Fibroblast of skin of left quadriceps (primary cell): ENCODE results near the gene FUT1.
"Not testable (repeated sequence)": the region's sequence is repeated elsewhere in the genome, so short reads cannot be mapped to it uniquely, and the experiment has no call there.

Experiments used
- DNase-seq, 2 experiments: peaks; one replicate each; pipeline ENCODE4 v3.0.0-alpha.2; 2013; ENCODE audit warnings: low read depth in 2 of 2

Gene FUT1

DNA sequence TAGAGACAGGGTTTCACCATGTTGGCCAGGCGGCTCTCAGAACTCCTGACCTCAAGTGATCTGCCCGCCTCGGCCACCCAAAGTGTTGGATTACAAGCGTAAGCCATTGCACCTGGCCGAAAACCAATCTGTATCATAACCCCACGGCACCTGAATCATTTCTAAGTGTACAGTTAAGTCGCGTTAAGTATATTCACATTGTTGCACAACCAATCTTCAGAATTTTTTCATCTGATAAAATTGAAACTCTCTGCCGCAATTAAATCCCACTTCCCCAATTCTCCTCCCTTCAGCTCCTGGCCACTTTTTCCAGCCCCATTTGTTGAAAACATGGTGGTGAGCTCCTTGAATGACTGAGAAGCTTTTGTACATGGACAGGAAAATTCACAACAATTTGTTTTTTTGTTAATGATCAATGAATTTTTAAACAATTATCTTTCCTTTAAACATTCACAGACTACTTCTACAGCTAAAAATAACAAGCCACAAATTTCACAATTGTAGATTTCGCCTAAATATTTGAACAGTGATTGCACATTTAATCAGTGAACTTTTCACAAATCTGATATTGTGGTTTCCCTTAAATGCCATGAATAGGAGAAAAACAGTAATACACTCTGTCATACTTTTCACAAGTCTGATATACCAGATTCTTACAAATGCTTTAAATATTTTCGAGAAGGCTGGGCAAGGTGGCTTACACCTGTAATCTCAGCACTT is 16.7 kb upstream of the FUT1 start:
- DNase-seq: no peak

DNA sequence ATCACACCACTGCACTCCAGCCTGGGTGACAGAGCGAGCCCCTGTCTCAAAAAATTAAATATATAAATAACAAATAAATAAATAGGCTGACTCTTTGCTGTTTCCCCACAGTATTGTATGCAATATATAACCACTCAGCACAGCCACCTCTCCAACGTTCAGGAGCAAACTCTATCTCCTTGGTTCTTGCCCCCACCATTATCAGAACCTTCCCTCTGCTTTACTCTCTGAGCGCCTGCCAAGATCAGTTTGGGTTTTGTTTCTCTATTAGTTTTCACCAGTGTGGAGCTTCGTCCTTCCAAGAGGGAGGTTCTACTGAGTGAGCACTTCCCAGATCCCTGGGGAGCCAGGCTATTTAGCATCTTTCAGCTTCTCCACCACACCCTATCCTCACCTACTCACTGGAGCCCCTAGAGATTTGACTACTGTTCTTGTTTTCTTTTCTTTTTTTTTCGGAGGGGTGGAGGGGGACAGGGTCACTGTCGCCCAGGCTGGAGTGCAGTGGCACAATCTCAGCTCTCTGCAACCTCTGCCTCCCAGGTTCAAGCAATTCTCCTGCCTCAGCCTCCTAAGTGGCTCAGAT is 15.8 kb upstream of the FUT1 start:
- DNase-seq: not testable (repeated sequence)

DNA sequence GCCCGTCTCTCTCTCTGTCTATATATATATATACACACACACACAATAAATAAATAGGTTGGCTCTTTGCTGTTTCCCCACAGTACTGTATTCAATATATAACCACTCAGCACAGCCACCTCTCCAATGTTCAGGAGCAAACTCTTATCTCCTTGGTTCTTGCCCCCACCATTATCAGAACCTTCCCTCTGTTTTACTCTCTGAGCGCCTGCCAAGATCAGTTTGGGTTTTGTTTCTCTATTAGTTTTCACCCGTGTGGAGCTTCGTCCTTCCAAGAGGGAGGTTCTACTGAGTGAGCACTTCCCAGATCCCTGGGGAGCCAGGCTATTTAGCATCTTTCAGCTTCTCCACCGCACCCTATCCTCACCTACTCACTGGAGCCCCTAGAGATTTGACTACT is 13.4 kb upstream of the FUT1 start:
- not testable (repeated sequence) for DNase-seq

DNA sequence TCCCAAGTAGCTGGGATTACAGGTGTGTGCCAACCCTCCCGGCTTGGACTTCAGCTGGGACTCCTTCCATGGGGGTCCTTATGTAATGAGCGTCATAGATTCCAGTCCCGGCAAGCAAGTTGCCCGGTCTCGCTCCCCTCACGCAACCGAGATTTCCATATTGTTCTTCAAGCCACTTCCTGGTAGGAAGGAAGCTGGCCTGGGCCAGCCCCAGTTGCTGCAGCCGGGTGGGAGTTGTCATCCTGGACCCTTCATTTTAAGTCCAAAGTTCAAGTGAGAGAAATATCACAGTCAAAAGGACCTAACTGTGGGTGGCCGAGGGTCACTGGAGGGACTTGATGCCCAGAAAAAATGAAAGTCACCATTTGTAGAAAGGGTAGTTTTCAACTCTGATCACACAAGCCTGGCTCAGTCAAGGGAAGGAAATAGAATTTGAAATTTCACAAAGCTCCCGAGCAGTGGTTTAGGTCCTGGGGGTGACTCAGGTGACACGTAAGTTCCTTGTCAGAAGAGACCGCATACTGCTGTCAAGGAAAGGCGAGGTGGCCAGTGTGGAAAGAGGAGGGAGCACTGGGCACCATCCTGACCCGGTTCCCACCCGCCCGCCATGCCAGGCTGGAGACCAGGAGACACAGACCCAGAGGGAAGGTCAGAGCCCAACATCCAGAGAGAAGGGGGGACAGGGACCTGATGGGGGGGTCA is 8.2 kb upstream of the FUT1 start:
- no peak for DNase-seq

- DNase-seq: no peak
Measured at GRCh38 chr19:48757741-48758144, 5.3 kb upstream of the FUT1 start.

GRCh38 chr19:48757089-48757675 is 4.7 kb upstream of the FUT1 start:
- no peak for DNase-seq

- DNase-seq: no peak
Measured at GRCh38 chr19:48756686-48757085, 4.2 kb upstream of the FUT1 start.

DNA sequence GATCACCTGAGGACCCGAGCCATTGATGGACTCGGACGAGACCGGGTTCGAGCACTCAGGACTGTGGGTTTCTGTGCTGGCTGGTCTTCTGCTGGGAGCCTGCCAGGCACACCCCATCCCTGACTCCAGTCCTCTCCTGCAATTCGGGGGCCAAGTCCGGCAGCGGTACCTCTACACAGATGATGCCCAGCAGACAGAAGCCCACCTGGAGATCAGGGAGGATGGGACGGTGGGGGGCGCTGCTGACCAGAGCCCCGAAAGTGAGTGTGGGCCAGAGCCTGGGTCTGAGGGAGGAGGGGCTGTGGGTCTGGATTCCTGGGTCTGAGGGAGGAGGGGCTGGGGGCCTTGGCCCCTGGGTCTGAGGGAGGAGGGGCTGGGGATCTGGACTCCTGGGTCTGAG is 3.8 kb upstream of the FUT1 start:
- no peak for DNase-seq

GRCh38 chr19:48755787-48756186 is 3.3 kb upstream of the FUT1 start:
- DNase-seq: no peak

DNA sequence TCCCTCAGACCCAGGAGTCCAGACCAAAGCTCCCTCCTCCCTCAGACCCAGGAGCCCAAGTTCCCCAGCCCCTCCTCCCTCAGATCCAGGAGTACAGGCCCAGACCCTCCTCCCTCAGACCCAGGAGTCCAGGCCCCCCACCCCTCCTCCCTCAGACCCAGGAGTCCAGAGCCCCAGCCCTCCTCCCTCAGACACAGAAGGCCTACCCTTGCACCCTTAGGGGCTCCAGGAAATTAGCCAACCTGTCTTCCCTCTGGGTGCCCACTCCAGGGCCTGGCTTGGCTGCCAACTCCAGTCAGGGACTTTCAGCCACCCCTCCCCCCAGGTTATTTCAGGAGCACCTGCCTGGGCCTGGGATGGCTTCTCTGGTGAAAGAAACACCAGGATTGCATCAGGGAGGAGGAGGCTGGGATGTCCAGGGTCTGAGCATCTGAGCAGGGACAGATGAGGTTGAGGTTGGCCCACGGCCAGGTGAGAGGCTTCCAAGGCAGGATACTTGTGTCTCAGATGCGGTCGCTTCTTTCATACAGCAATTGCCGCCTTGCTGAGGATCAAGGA is 2.7 kb upstream of the FUT1 start, which contains the start of gene FGF21:
FGF21 (plus strand) TSS at position 441 of the 558 bp plus-strand sequence. CDS start 713 bp downstream, outside the sequence.
- DNase-seq: no peak

DNA sequence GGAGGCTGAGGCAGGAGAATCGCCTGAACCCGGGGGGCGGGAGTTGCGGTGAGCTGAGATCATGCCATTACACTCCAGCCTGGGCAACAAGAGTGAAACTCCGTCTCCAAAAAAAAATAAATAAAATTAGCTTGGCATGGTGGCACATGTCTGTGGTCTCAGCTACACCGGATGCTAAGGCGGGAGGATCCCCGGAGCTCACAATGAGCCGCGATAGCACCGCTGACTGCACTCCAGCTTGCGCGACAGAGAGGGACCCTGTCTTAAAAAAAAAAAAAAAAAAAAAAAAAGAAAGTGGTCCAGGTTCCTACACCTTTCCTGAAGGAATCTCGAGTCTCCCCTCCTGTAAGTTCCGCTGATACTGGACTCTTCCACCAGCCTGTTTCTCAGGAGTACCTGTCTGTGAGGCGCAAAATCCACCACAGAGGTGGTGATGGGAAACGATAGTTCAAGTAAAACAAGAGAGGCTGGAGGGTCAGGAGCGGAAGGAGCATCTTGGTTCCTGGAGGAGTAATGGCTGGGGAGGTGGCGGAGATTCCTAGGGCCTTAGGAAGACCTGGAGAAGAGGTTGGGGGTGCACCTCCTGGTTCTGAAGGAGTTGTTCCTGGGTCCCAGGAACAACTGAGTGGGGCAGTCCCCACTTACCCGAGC is 471 bp downstream of the FUT1 start:
- DNase-seq: no peak

GRCh38 chr19:48750771-48751504 is 1.5 kb downstream of the FUT1 start:
- no peak for DNase-seq

- DNase-seq: no peak
Measured at GRCh38 chr19:48750351-48750750, 2.1 kb downstream of the FUT1 start.

- no peak for DNase-seq
Measured at GRCh38 chr19:48749571-48750198, 2.8 kb downstream of the FUT1 start.

- DNase-seq: peak; percentile 72 to 76
Measured at GRCh38 chr19:48746738-48747575, 5.5 kb downstream of the FUT1 start, which contains the start of gene IZUMO1. Gene IZUMO1 (minus strand): TSS chr19:48746909. CDS start chr19:48745859, 1,050 bp downstream.

DNA sequence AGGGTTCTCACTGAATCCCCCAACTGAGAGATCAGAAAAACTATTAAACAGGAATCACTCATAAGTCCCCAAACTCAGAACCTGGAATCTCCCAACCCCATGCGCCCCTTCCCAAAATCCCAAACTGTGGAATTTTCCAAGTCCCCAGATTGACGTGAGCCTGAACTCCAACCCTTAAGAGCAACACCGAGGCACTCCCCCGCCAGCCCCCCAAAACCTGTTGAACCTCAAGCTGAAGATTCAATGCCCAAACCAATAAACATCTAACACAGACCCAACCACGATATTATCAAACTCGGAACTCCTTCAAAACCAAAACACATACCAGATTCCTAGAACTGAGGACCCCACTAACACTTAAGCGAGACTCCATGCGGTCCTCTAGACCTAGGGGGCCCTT is 6.3 kb downstream of the FUT1 start:
- no peak for DNase-seq

DNA sequence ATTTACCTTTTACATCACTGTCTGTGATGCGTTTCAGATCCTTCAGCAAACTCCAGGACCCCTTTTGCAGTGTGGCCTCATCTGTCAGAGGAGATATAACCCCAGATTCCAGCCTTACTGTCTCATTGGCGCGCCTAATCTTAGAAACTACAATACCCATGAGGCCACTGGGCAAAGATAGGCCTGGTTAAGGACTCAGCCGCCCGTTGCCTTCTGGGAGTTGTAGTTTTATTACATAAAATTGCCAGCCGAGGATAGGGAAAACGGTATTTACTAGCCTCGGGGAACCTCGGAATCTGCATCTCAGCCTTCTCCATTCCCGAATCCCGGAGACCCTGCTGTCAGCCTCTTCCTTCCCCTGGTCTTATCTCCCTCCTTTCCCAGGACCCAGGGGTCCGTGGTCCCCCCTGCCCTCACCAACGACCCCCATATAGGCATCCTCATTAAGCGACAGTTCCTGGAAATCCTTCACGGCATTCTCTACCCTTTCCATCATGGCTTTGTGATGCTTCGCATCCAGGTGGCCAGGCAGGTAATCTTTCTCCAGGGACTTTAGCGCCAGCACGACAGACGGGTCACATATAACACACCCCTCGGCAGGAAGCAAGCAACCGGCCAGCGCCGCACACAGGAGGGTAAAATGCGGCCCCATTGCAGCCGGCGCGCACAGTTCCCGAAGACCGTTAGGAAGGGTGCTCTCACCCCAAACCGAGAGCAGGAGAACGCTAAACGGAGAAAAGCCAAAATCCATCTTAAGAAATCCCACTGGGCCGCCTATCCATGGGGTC is 7.0 kb downstream of the FUT1 start:
- no peak for DNase-seq

- DNase-seq: no peak
Measured at GRCh38 chr19:48742096-48742495, 10.3 kb downstream of the FUT1 start.
